Dedifferentiated amniotic fluid mesenchymal stem cell (primary cell): Measurements from ENCODE around the gene TADA2B.
A peak's percentile ranks its signal among the peaks of the same experiment; 100 is the strongest.
"Not testable (repeated sequence)": the region's sequence is repeated elsewhere in the genome, so short reads cannot be mapped to it uniquely, and the experiment has no call there.

Source experiments
- DNase-seq: peaks from one replicate; pipeline ENCODE4 v3.0.0-alpha.2; 2016; ENCODE audit errors: extremely low spot score

TADA2B gene

GRCh38 chr4:7079483-7079882 lies 36.3 kb downstream of the TADA2B start:
- DNase-seq: not testable (repeated sequence)

GRCh38 chr4:7079909-7080308 lies 36.7 kb downstream of the TADA2B start:
- not testable (repeated sequence) for DNase-seq

GRCh38 chr4:7083597-7084563 lies 40.7 kb downstream of the TADA2B start:
- no peak for DNase-seq

- DNase-seq: not testable (repeated sequence)
These were observed 41.4 kb downstream of the TADA2B start for GRCh38 chr4:7084564-7084961.

GRCh38 chr4:7086384-7086783 lies 43.2 kb downstream of the TADA2B start:
- DNase-seq: no peak

- DNase-seq: no peak
These were observed 43.9 kb downstream of the TADA2B start for GRCh38 chr4:7087036-7087435.

- DNase-seq: no peak
These were observed 46.2 kb downstream of the TADA2B start for GRCh38 chr4:7089213-7089986.

GRCh38 chr4:7092026-7092425 lies 48.9 kb downstream of the TADA2B start:
- DNase-seq: no peak

GRCh38 chr4:7094916-7095315 lies 51.7 kb downstream of the TADA2B start:
- no peak for DNase-seq

GRCh38 chr4:7095611-7096155 lies 52.5 kb downstream of the TADA2B start:
- no peak for DNase-seq

- DNase-seq: no peak
These were observed 53.1 kb downstream of the TADA2B start for GRCh38 chr4:7096236-7096635.

- DNase-seq: peak; percentile 55
These were observed 58.7 kb downstream of the TADA2B start for GRCh38 chr4:7101692-7102515.

GRCh38 chr4:7102516-7102909 lies 59.3 kb downstream of the TADA2B start:
- not testable (repeated sequence) for DNase-seq

GRCh38 chr4:7103031-7103606 lies 59.9 kb downstream of the TADA2B start:
- DNase-seq: peak; percentile 22

- DNase-seq: no peak
These were observed 60.6 kb downstream of the TADA2B start for GRCh38 chr4:7103607-7104365.

GRCh38 chr4:7104366-7105031 lies 61.3 kb downstream of the TADA2B start:
- no peak for DNase-seq

GRCh38 chr4:7105276-7105675 lies 62.1 kb downstream of the TADA2B start:
- no peak for DNase-seq

GRCh38 chr4:7107166-7107905 lies 64.2 kb downstream of the TADA2B start:
- no peak for DNase-seq
